Naive thymus-derived CD4-positive, alpha-beta T cell (primary cell): Measurements from ENCODE around the gene TANC2. TPM values are rescaled to one million over a fixed set of nuclear protein-coding genes. Genes with fewer than 3 reads are reported as not detected.
"Not testable (repeated sequence)": the region's sequence is repeated elsewhere in the genome, so short reads cannot be mapped to it uniquely, and the experiment has no call there.

Source experiments
- ATAC-seq: fragments of 150-1000 bp; cut with Tn5 transposase; 2 replicates; pipeline ENCODE4 v1.10.0; 2021; ENCODE audit warnings: mild to moderate bottlenecking, moderate library complexity
- CTCF ChIA-PET: fragments of 350-600 bp; sonication (Branson Sonifier 250); formaldehyde crosslinking; loops from one replicate; lab custom pipeline; 2021; ENCODE audit warnings: antibody characterized with exemption; lab: Charles Lee
- POLR2A ChIA-PET: fragments of 350-600 bp; sonication (Branson Sonifier 250); formaldehyde crosslinking; loops from one replicate; lab custom pipeline; 2021; ENCODE audit warnings: antibody characterized with exemption, inconsistent platforms; lab: Charles Lee
- DNase-seq, 9 donors: peaks; one replicate each; pipeline versions ENCODE4 v3.0.0 to v3.0.0-alpha.2; 2020 to 2022; ENCODE audit warnings: mixed read lengths in 1 of 9
- H3K27ac ChIP-seq: one replicate; pipeline ENCODE4 v1.7.0; 2013; ENCODE audit warnings: mild to moderate bottlenecking, low read depth, low read length, moderate library complexity
- H3K27me3 ChIP-seq, 2 donors: one replicate each; pipeline ENCODE4 v1.7.0; 2013; ENCODE audit warnings: low read length in 2 of 2, mild to moderate bottlenecking in 2 of 2, moderate library complexity in 2 of 2; ENCODE audit not compliant: control insufficient read depth in 2 of 2, insufficient read depth in 2 of 2
- H3K36me3 ChIP-seq, 3 experiments: 1 replicate in 2 of 3; 2 replicates in 1 of 3; pipeline ENCODE4 v1.7.0; 2013; ENCODE audit warnings: low read length in 3 of 3, mild to moderate bottlenecking in 3 of 3, moderate library complexity in 1 of 3; ENCODE audit not compliant: insufficient read depth in 3 of 3, control insufficient read depth in 2 of 3
- H3K4me1 ChIP-seq, 2 donors: one replicate each; pipeline ENCODE4 v1.7.0; 2013; ENCODE audit warnings: low read length in 2 of 2, mild to moderate bottlenecking in 2 of 2, moderate library complexity in 1 of 2; ENCODE audit not compliant: control insufficient read depth in 2 of 2, insufficient read depth in 2 of 2
- H3K4me3 ChIP-seq: 2 replicates; pipeline ENCODE4 v1.7.0; 2013; ENCODE audit warnings: mild to moderate bottlenecking, low read length
- H3K9me3 ChIP-seq, 3 experiments: 1 replicate in 2 of 3; 2 replicates in 1 of 3; pipeline ENCODE4 v1.7.0; 2013; ENCODE audit warnings: low read length in 3 of 3; ENCODE audit not compliant: control insufficient read depth in 2 of 3
- H3K27ac Mint-ChIP-seq, 9 donors: one replicate each; pipeline ENCODE4 v1.8.0; 2020 to 2022; ENCODE audit warnings: mixed read lengths in 9 of 9, mild to moderate bottlenecking in 8 of 9, moderate library complexity in 5 of 9, inconsistent platforms in 2 of 9
- H3K27me3 Mint-ChIP-seq, 5 donors: one replicate each; pipeline ENCODE4 v1.8.0; 2021 to 2022; ENCODE audit warnings: mixed read lengths in 5 of 5, mild to moderate bottlenecking in 1 of 5
- H3K36me3 Mint-ChIP-seq, 5 donors: one replicate each; pipeline ENCODE4 v1.8.0; 2020 to 2022; ENCODE audit warnings: mixed read lengths in 5 of 5, mild to moderate bottlenecking in 3 of 5, inconsistent platforms in 1 of 5
- H3K4me1 Mint-ChIP-seq, 7 donors: one replicate each; pipeline ENCODE4 v1.8.0; 2020 to 2022; ENCODE audit warnings: mixed read lengths in 7 of 7, mild to moderate bottlenecking in 3 of 7, inconsistent platforms in 1 of 7
- H3K4me3 Mint-ChIP-seq, 10 donors: one replicate each; pipeline ENCODE4 v1.8.0; 2020 to 2022; ENCODE audit warnings: mild to moderate bottlenecking in 10 of 10, mixed read lengths in 10 of 10, moderate library complexity in 6 of 10, inconsistent platforms in 2 of 10
- H3K9me3 Mint-ChIP-seq, 11 donors: one replicate each; pipeline ENCODE4 v1.8.0; 2020 to 2022; ENCODE audit warnings: mixed read lengths in 11 of 11, mild to moderate bottlenecking in 4 of 11, inconsistent platforms in 1 of 11, moderate library complexity in 1 of 11
- intact Hi-C, 2 donors: fragments of 100-400 bp; cut with micrococcal nuclease; formaldehyde crosslinking; loops; one replicate each; pipeline ENCODE4 v1.15.1; 2023
- polyA plus RNA-seq, 2 donors: library from polyadenylated mRNA; unstranded; fragments of 300-500 nt; fragmentation: Illumina TruSeq; gene quantifications; one replicate each; pipeline ENCODE4 v1.2.3, GENCODE V29; 2021
- total RNA-seq, 6 experiments: library from RNA in 5 of 6; stranded (reverse) in 5 of 6; gene quantifications; 1 replicate in 5 of 6; 2 replicates in 1 of 6; pipeline ENCODE4 v1.2.3 and lab custom pipeline; 2021 to 2026

Gene TANC2
- total and polyA plus RNA-seq, 7 experiments from 2014 or later, result 1.8 to 36.6 (median 26.1) TPM

DNA sequence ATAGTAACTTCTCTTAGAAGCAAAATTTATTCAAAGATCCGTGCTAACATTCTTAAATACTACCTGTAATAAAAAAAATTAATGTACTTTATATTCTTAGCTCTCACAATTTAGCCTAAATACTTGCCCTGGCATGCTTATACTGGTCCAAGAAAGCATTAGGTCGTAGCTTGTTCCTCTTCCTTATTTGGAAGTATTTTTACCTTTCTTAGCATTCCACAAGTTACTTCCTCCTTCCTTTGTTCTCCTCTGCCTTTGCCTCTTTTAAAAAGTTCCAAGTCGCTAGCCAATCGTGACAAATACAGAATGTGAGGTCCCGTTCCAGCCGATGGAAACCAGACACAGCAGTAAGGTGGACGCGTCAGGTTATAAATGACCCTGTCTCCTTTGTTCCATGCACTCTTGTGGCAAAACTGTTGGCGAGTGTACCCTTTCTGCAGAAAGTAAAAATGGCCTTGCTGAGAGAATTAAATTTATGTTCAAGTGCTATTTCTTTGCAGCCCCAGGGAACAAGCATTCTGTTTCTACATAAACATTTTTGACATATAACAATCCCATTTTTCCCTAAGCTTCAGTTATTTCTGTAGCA is 10.7 kb downstream of the TANC2 start:
- not testable (repeated sequence) for H3K27ac Mint-ChIP-seq, H3K4me3 Mint-ChIP-seq
- peaks cover 0 to 18% (median 3%) of the 10 kb centered on the region in 7 donors for H3K4me1 Mint-ChIP-seq

GRCh38 chr17:62980842-62981241 is 14.8 kb downstream of the TANC2 start:
- Mint-ChIP-seq H3K4me1 (peaks cover 0 to 12% (median 0%) of the 10 kb centered on the region in 7 donors), H3K9me3 (peaks cover 7 to 28% (median 19%) of the 10 kb centered on the region in 11 donors), H3K27me3 (no peaks in the 10 kb centered on the region), H3K36me3 (peaks cover 0 to 23% (median 12%) of the 10 kb centered on the region in 5 donors), H3K4me3 (no peak overlapping the region), H3K27ac (no peak overlapping the region)
- Histone ChIP-seq H3K27me3 (no peaks in the 10 kb centered on the region), H3K36me3 (no peaks in the 10 kb centered on the region), H3K4me3 (no peak overlapping the region), H3K9me3 (peaks cover 0 to 9% (median 3%) of the 10 kb centered on the region in 3 experiments), H3K27ac (no peak overlapping the region), H3K4me1 (no peaks in the 10 kb centered on the region)
- DNase-seq (no peak), ATAC-seq (no peak)
- intact Hi-C loops, result no loop called here
- ChIA-PET CTCF (no interaction called here), POLR2A (no interaction called here)

More for the DNA sequence above, 10.7 kb downstream of the TANC2 start:
- H3K27me3 ChIP-seq, H3K27ac ChIP-seq, H3K4me3 ChIP-seq, DNase-seq, H3K9me3 ChIP-seq, CTCF ChIA-PET, ATAC-seq, intact Hi-C loops, H3K4me1 ChIP-seq, H3K36me3 ChIP-seq, H3K36me3 Mint-ChIP-seq: not testable (repeated sequence)
- peaks cover 0 to 11% (median 0%) of the 10 kb centered on the region in 5 donors for H3K27me3 Mint-ChIP-seq
- H3K9me3 Mint-ChIP-seq, result peaks cover 0 to 27% (median 3%) of the 10 kb centered on the region in 11 donors
- POLR2A ChIA-PET, result interaction anchor here (0.6 kb wide), 1 partner anchor 478 kb away, joined by 4 read pairs; no protein-coding TSS in a partner anchor

- Histone ChIP-seq H3K9me3 (peaks cover 0 to 9% (median 3%) of the 10 kb centered on the region in 3 experiments), H3K4me3 (no peak overlapping the region), H3K4me1 (no peaks in the 10 kb centered on the region), H3K27me3 (no peaks in the 10 kb centered on the region), H3K36me3 (no peaks in the 10 kb centered on the region), H3K27ac (no peak overlapping the region)
- H3K36me3 Mint-ChIP-seq, result peaks cover 0 to 24% (median 12%) of the 10 kb centered on the region in 5 donors
- intact Hi-C loops, result no loop called here
- POLR2A ChIA-PET, result no interaction called here
- ATAC-seq (no peak), DNase-seq (no peak)
- no peak overlapping the region for H3K27ac Mint-ChIP-seq
- no peak overlapping the region for H3K4me3 Mint-ChIP-seq
- no peaks in the 10 kb centered on the region for H3K27me3 Mint-ChIP-seq
- H3K4me1 Mint-ChIP-seq, result peaks cover 0 to 12% (median 0%) of the 10 kb centered on the region in 7 donors
- peaks cover 4 to 30% (median 20%) of the 10 kb centered on the region in 11 donors for H3K9me3 Mint-ChIP-seq
- CTCF ChIA-PET, result no interaction called here
Measured at GRCh38 chr17:62981933-62982332, 15.9 kb downstream of the TANC2 start.

DNA sequence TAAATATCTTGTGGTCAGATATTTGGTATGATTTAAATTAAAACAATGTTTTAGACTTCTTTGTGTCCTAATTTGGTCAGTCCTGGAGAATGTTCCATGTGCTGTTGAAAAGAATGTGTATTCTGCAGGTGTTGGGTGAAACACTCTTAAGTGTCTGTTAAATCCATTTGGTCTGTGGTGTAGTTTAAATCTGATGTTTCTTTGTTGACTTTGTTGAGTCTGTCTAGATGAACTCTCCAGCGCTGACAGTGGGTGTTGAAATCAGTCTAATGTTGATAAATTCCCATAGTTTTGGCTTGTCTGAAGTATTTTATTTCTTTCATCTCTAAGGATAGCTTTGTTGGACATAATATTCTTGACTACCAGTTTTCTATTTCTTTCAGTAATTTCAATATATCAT is 18.8 kb downstream of the TANC2 start:
- ATAC-seq (no peak), DNase-seq (no peak)
- Histone ChIP-seq H3K27me3 (no peaks in the 10 kb centered on the region), H3K4me1 (no peaks in the 10 kb centered on the region), H3K36me3 (no peaks in the 10 kb centered on the region), H3K9me3 (peaks cover 0 to 9% (median 3%) of the 10 kb centered on the region in 3 experiments), H3K27ac (no peak overlapping the region), H3K4me3 (no peak overlapping the region)
- ChIA-PET POLR2A (no interaction called here), CTCF (no interaction called here)
- intact Hi-C loops, result no loop called here
- H3K36me3 Mint-ChIP-seq, result peaks cover 0 to 23% (median 12%) of the 10 kb centered on the region in 5 donors
- H3K4me3 Mint-ChIP-seq, result no peak overlapping the region
- H3K9me3 Mint-ChIP-seq, result peaks cover 0 to 28% (median 12%) of the 10 kb centered on the region in 11 donors
- no peaks in the 10 kb centered on the region for H3K27me3 Mint-ChIP-seq
- peaks cover 0 to 12% (median 4%) of the 10 kb centered on the region in 7 donors for H3K4me1 Mint-ChIP-seq
- no peak overlapping the region for H3K27ac Mint-ChIP-seq

- peaks cover 0 to 28% (median 12%) of the 10 kb centered on the region in 11 donors for H3K9me3 Mint-ChIP-seq
- intact Hi-C loops, result no loop called here
- Histone ChIP-seq H3K4me3 (no peak overlapping the region), H3K36me3 (no peaks in the 10 kb centered on the region), H3K9me3 (peaks cover 0 to 9% (median 3%) of the 10 kb centered on the region in 3 experiments), H3K27ac (no peak overlapping the region), H3K4me1 (no peaks in the 10 kb centered on the region), H3K27me3 (no peaks in the 10 kb centered on the region)
- H3K36me3 Mint-ChIP-seq, result peaks cover 0 to 31% (median 12%) of the 10 kb centered on the region in 5 donors
- ATAC-seq (no peak), DNase-seq (no peak)
- no peaks in the 10 kb centered on the region for H3K27me3 Mint-ChIP-seq
- CTCF ChIA-PET, result interaction anchor here (1.4 kb wide), 1 partner anchor 11 kb away, joined by 3 read pairs; no protein-coding TSS in a partner anchor
- POLR2A ChIA-PET, result no interaction called here
- H3K4me1 Mint-ChIP-seq, result peaks cover 0 to 16% (median 5%) of the 10 kb centered on the region in 7 donors
- H3K27ac Mint-ChIP-seq, result no peak overlapping the region
- H3K4me3 Mint-ChIP-seq, result no peak overlapping the region
Measured at GRCh38 chr17:62986549-62986948, 20.5 kb downstream of the TANC2 start.

GRCh38 chr17:62987136-62987535 is 21.1 kb downstream of the TANC2 start:
- DNase-seq (no peak), ATAC-seq (no peak)
- peaks cover 0 to 28% (median 12%) of the 10 kb centered on the region in 11 donors for H3K9me3 Mint-ChIP-seq
- POLR2A ChIA-PET, result no interaction called here
- Histone ChIP-seq H3K9me3 (peaks cover 0 to 9% (median 3%) of the 10 kb centered on the region in 3 experiments), H3K27ac (no peak overlapping the region), H3K36me3 (no peaks in the 10 kb centered on the region), H3K27me3 (no peaks in the 10 kb centered on the region), H3K4me1 (no peaks in the 10 kb centered on the region), H3K4me3 (no peak overlapping the region)
- H3K4me1 Mint-ChIP-seq, result peaks cover 0 to 16% (median 5%) of the 10 kb centered on the region in 7 donors
- no peaks in the 10 kb centered on the region for H3K27me3 Mint-ChIP-seq
- CTCF ChIA-PET, result interaction anchor here (1.4 kb wide), 1 partner anchor 11 kb away, joined by 3 read pairs; no protein-coding TSS in a partner anchor
- no peak overlapping the region for H3K27ac Mint-ChIP-seq
- H3K36me3 Mint-ChIP-seq, result peaks cover 0 to 31% (median 12%) of the 10 kb centered on the region in 5 donors
- H3K4me3 Mint-ChIP-seq, result no peak overlapping the region
- intact Hi-C loops, result no loop called here
